Fibroblast of skin of scalp (primary cell): ENCODE results near the gene VGF.
"Not testable (repeated sequence)": the region's sequence is repeated elsewhere in the genome, so short reads cannot be mapped to it uniquely, and the experiment has no call there.

Source experiments
- DNase-seq: peaks from one replicate; pipeline ENCODE4 v3.0.0-alpha.2; 2013

VGF gene

DNA sequence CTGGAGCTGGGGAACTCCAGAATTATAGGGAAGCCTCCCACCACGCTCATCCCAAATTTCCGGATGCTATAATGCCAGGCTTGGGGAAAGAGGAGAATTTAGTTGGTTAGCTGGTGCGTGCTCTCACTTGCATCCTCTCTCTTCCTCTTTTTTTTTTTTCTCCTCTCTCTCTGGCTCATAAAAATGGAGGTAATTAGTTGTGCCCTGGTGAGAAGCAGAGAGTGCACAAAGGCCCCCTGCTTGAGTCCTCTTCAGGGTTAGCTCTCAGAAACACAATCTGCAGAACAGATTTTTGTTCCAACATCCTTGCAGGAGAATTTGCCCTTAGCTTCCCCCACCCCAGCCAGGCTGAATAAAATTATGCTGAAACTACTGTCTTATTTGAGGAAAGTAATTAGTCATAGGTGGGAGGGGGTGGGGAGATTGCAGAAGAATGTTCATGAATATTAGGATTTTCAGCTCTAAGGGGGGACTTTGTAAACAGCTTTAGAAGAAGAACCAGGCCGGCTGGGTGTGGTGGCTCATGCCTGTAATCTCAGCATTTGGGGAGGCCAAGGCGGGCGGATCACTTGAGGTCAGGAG is 30.9 kb downstream of the VGF start:
- DNase-seq = peak; percentile 63

DNA sequence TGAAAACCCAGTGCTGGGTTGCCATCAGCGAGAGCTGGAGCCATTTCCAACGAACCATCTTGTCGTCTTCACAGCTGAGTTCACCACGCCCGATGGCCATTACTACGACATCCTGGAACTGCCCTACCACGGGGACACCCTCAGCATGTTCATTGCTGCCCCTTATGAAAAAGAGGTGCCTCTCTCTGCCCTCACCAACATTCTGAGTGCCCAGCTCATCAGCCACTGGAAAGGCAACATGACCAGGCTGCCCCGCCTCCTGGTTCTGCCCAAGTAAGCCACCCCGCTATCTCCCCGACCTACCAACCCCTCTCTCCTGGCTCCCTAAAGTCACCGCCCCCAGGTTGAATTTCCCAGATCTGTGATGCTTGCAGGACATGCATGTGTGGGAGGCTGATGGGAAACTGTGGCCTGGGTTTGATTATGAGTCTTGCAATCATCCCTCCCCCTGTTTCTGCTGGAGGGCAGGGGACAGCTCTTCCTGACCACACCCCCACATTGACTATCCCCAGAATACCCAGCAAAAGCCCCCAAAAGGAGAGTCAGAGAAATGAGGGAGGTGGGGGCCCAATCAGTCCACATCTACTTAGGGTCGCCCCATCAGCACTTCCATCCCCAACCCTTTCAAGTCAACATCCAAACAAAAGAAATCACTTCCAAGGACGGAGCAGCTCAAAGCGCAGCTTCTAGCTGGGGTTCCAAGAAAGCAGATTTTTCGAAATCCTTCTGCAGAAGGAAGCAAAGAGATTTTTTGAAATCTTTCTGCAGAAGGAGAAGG is 31.6 kb downstream of the VGF start:
- peak; percentile 63 for DNase-seq

DNA sequence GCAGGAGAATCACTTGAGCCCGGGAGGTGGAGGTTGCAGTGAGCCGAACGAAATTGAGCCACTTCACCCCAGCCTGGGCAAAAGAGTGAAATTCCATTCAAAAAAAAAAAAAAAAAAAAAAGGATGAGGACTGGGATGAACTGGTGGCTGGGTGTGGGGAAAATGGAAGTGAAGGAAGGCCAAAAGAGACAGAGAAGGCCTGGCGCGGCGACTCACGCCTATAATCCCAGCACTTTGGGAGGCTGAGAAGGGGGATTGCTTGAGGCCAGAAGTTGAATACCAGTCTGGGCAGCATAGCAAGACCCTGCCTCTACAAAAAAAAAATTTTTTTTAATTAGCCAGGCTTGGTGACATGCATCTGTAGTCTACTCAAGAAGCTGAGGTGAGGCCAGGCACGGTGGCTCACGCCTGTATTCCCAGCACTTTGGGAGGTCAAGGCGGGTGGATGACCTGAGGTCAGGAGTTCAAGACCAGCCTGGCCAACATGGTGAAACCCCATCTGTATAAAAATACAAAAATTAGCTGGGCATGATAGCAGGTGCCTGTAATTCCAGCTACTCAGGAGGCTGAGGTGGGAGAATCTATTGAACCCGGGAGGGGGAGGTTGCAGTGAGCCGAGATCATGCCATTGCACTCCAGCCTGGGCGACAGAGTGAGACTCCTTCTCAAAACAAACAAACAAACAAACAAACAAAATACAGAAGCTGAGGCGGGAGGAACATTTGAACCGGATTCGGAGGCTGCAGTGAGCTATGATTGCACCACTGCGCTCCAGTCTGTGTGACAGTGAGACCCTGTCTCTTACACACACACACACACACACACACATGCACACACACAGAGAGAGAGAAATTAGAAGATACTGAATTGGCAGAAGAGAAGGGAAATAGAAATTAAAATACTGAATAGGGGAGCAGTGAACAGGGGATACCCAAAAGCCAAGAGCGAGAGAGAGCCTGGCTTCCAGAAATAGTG is 32.5 kb downstream of the VGF start:
- DNase-seq = not testable (repeated sequence)

DNA sequence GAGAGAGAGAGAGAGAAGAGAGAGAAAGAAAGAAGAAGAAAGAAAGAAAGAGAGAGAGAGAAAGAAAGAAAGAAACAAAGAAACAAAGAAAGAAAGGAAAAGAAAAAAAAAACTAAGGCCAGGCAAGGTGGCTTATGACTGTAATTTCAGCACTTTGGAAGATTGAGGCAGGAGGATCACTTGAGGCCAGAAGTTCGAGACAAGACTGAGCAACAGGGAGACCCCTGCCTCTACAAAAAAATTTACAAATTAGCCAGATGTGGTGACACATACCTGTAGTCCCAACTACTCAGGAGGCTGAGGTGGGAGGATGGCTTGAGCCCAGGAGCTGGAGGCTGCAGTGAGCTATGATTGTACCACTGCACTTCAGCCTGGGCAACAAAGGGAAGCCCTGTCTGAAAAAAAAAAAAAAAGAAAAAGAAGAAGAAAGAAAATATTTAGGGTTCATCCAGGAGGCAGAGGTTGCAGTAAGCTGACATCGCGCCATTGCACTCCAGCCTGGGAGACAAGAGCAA is 35.7 kb downstream of the VGF start:
- no peak for DNase-seq

DNA sequence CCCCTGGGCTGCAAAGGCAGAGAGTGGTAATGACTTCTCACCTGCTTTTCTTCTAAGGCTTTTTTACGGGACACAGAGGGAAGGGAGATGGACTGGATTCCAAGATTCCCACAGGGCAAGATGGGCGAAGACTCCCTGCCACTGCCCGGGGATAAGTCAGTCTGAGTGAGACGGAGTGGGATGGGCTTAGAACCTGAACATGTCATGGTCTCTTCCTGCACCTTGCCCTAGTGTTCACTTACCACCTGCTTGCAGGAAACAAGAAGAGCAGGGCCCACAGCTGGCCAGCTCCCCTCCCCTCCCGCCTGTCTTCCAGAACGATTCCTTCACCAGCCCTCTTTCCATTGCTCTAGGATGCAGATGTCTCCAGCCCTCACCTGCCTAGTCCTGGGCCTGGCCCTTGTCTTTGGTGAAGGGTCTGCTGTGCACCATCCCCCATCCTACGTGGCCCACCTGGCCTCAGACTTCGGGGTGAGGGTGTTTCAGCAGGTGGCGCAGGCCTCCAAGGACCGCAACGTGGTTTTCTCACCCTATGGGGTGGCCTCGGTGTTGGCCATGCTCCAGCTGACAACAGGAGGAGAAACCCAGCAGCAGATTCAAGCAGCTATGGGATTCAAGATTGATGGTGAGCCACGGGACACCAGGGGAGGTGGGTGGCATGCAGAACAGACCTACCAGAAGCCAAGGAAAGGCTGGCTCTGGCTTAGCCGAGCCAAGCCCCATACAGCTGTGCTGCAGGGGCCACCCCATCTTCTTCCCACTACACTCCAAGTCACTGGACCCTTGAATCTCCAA is 37.1 kb downstream of the VGF start:
- DNase-seq = no peak

DNA sequence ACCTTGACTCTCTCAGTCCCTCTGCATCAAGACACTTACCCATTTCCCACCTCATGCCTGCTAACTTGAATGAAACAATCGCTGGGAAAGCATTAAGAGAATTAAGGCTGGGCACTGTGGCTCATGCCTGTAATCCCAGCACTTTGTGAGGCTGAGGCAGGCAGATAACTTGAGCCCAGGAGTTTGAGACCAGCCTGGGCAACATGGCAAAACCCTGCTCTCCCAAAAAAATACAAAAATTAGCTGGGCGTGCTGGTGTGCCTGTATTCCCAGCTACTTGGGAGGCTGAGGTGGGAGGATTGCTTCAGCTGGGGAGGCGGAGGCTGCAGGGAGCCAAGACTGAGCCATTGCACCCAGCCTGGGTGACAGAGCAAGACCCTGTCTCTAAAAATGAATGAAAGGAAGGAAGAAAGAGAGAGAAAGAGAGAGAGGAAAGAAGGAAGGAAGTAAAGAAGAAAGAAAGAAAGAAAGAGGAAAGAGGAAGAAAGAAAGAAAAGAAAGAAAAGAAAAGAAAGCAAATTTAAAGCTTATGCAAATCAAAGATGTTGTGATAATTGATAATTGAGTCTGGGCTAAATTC is 37.8 kb downstream of the VGF start:
- no peak for DNase-seq

DNA sequence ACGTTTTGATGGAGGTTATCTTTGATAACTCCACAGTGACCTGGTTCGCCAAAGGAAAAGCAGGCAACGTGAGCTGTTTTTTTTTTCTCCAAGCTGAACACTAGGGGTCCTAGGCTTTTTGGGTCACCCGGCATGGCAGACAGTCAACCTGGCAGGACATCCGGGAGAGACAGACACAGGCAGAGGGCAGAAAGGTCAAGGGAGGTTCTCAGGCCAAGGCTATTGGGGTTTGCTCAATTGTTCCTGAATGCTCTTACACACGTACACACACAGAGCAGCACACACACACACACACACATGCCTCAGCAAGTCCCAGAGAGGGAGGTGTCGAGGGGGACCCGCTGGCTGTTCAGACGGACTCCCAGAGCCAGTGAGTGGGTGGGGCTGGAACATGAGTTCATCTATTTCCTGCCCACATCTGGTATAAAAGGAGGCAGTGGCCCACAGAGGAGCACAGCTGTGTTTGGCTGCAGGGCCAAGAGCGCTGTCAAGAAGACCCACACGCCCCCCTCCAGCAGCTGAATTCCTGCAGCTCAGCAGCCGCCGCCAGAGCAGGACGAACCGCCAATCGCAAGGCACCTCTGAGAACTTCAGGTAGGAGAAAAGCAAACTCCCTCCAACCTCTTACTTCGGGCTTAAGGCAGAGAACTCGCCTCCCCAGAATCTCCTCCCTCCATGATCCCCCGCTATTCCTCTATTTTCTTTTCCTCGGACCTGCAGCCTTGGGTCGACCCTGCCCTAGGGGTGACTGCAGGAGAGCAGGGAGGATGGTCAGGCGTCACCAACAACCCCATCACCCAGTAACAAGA is 38.5 kb downstream of the VGF start, which contains the start of gene SERPINE1:
Gene SERPINE1 (plus strand): TSS at position 454 of the 809 bp plus-strand sequence. CDS start 1,290 bp downstream, outside the sequence.
- DNase-seq = peak; percentile 100

DNA sequence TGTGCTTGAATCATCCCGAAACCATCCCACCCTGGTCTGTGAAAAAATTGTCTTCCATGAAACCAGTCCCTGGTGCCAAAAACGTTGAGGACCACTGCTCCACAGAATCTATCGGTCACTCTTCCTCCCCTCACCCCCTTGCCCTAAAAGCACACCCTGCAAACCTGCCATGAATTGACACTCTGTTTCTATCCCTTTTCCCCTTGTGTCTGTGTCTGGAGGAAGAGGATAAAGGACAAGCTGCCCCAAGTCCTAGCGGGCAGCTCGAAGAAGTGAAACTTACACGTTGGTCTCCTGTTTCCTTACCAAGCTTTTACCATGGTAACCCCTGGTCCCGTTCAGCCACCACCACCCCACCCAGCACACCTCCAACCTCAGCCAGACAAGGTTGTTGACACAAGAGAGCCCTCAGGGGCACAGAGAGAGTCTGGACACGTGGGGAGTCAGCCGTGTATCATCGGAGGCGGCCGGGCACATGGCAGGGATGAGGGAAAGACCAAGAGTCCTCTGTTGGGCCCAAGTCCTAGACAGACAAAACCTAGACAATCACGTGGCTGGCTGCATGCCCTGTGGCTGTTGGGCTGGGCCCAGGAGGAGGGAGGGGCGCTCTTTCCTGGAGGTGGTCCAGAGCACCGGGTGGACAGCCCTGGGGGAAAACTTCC is 39.2 kb downstream of the VGF start:
- DNase-seq = peak; percentile 93

DNA sequence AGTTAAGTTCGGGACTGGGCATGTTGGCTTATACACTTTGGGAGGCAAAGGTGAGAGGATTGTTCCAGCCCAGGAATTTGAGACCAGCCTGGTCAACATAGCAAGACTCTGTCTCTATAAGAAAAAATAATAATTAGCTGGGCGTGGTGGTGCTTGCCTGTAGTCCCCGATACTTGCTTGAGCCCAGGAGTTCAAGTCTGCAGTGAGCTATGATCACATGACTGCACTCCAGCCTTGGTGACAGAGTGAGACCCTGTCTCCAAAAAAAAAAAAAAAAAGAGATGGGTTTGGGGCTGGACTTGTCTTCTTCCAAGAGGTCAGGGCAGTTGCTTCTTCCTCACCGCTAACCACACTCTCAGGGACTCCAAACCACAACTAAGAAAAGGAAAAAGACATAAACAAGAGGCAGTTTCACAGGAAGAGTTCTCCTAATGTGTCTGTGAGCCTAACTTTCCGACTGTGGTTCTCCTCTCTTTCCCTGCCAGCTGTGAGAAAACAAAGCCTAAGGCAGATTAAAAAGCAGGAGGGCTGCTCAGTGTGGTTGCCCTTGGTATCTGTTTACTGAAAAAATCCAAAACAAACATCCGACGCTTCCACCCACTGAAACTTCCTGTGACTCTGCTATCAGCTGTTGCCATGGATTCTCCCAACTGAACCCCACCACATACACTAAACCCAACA is 40.9 kb downstream of the VGF start:
- peak; percentile 78 for DNase-seq

DNA sequence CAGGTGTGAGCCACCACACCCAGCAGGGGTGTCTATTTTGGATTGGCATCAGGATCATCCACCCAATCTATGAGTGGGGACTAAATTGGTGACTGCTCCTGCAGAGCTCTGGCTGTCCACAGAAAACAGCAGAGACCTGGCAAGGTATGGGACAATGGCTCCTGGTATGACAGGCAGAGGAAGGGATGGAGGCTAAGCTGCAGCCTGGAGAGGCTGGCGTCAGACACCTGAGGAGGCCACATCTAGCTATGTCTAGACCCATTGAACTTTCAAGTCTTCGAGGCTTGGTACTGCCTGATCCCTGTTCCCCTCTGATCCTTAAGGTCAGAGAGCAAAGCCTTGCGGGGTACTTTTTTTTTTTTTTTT is 41.7 kb downstream of the VGF start:
- no peak for DNase-seq

DNA sequence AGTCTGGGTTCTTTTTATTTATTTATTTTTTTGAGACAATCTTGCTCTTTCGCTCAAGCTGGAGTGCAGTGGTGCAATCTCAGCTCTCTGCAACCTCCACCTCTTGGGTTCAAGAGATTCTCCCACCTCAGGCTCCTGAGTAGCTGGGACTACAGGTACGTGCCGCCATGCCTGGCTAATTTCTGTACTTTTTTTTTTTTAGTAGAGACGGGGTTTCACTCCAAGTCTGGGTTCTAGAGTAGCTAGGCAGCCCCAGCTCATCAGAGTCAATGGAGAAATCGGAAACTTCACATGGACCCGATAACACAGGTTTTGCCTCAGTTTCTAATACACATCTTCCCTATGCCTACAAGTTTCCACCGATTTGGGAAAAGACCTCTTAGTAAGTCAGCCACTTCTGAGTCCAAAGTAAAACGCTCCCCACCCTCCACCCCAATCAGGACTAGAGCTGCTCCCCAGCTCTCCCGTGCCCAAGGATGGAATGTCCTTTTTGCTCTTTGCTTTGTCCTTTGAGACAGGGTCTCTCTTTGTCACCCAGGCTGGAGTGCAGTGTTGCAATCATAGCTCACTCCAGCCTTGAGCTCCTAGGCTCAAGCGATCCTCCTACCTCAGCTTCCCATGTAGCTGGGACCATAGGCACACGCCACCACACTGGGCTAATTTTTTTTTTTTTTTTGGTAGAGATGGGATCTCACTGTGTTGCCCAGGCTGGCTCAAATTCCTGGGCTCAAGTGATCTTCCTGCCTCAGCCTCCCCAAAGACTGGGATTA is 42.3 kb downstream of the VGF start:
- no peak for DNase-seq

DNA sequence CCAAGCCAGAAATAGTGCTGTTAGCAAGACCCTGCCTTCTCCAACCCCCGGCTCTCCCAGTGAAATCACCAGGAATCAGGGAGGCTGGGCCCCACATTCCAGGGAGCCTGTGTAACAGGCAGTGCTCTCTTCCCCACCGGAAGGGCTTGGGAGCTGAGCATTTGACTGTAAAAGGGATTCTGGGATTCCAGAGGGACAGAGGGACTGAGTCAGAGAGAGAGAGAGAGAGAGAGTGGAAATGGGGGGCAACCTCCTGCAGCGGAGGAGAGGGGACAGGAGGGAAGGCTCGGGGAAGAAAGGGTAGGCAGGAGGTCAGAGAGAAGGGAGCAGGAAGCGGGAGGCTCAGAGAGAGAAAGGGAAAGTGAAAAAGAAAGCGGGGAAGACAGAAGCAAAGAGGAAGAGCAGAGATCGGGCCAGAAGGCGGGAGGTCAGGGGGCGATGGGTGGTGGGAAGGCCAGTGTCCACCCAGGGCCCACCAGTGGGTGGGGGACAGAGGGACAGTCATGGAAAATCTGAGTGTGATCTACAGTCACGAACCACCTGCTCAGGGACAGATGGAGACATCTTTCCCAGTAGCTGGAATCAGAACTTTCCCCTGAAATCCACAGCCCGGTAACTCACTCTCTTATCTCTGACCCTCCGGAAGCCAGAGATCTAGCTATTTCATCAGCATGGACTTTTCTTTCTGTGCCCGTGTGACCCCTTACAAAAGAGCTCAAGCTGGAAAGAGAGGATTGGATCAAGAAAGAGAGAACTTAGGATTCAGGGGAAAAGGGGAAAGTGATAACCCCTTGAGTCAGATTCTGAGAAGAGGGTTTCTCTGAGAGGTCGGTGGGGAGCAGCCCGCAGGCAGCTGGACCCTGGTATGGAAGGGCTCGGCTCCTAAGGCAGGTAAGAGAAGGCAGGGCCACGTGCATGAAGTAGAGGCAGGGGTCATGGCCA is 43.1 kb downstream of the VGF start:
- DNase-seq = peak; percentile 100

DNA sequence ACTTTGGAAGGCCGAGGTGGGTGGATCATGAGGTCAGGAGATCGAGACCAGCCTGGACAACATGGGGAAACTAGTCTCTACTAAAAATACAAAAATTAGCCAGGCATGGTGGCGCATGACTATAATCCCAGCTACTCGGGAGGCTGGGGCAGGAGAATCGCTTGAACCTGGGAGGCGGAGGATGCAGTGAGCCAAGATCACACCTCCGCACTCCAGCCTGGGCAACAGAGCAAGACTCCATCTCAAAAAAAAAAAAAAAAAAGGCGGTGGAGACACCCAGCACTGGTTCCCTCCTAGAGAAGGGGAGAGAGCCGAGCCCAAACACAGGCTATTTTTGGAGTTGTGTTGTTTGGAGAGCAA is 43.8 kb downstream of the VGF start:
- DNase-seq = not testable (repeated sequence)

DNA sequence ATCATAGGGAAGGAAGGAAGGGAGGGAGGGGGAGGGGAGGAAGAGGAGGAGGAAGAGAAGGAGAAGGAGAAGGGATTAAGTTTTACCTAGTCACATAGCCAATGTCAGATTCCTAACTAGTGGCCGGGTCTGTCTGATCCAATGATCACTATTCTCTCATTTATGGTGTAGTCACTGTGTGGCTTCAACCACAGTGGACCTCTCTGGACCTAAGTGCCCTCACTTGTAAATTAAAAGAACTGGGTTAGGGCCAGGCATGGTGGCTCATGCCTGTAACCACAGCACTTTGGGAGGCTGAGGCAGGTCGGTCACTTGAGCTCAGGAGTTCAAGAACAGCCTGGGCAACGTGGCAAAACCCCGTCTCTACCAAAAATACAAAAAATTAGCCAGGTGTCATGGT is 45.1 kb downstream of the VGF start:
- no peak for DNase-seq

DNA sequence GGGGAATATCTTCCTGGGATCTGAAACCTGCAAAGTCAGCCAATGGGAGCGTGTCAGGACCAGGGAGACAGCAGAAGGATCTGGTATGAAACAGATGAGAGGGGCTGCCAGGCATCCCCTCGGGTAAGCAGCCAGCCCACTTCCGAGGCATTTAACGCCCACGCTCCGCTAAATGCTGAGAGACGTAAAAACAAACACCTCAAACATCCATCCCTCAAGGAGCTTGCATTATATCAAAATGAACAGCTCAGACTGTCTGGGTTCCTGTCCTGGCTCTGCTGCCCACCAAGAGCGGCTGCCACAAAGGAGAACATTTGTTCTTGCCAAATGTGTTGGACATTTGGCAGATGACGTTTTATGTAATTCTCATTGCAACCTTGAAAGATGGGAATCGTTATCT is 45.5 kb downstream of the VGF start:
- no peak for DNase-seq

DNA sequence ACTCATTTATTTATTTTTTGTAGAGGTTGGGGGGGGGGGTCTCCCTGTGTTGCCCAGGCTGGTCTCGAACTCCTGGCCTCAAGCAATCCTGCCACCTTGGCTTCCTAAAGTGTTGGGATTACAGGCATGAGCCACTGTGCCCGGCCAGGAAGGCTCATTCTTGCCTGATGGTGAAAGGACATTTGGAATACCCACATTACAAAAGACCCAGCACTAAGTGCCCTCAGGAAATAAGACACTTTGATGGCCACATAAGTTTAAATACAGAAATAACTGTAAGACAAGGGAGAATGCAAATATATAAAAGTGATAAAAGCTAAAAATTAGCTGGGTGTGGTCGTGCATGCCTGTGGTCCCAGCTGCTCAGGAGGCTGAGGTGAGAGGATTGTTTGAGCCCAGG is 46.5 kb downstream of the VGF start:
- DNase-seq = no peak

DNA sequence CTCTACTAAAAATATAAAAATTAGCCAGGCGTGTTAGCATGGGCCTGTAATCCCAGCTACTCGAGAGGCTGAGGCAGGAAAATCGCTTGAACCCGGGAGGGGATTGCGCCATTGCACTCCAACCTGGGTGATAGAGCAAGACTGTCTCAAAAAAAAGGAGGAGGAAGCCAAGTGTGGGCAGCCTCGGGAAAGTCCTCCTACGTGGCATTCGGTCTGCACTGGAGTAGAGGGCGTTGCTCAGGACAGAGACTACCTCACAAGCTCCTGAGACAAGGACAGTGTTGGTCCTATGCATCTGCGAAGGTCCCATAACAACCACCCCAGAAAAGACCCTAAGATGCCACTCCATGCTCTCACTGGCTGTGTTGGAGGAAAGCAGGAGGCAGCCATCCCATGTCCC is 48.5 kb downstream of the VGF start:
- no peak for DNase-seq

DNA sequence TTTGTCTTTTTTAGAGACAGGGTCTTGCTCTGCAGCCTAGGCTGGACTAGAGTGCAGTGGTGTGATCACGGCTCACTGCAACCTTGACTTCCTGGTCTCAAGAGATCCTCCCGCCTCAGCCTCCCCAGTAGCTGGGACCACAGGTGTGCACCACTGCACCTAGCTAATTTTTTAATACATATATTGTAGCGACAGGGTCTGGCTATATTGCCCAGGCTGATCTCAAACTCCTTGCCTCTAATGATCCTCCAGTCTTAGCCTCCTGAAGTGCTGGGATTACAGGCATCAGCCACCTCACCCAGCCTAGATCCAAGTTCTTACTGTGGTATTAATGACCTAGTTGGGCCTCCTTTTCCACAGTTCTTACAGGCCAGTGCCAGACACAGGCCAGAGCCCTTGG is 50.2 kb downstream of the VGF start:
- DNase-seq = no peak
